ENCODE measurements around the gene CAP2.
"Not testable (repeated sequence)": the region's sequence is repeated elsewhere in the genome, so short reads cannot be mapped to it uniquely, and the experiment has no call there.

CAP2 gene

GRCh38 chr6:17506962-17507361, 113.6 kb downstream of the CAP2 start:
- FAIRE-seq, result no peak

- no peak for FAIRE-seq
Measured at GRCh38 chr6:17511084-17511483, 117.7 kb downstream of the CAP2 start.

GRCh38 chr6:17511580-17511979, 118.2 kb downstream of the CAP2 start:
- no peak for FAIRE-seq

DNA sequence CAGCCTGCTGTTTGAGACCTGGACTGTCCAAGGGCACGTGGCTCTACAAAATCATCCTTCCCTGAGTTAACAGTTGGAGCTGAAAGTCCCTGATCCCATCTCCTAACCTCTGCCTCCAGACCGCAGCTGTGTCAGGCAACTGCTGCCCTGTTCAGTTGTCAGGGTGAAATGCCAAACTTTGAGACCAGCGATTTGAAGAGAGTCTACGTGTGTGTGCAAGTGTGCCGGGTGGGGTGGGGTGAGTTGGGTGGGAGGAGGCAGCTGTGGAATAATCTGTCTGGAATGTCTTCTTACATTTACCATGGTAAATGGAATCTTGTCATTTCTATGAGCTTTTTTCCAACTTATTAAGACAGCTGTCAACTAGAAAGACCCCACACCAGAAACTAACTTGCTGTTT, 125.7 kb downstream of the CAP2 start:
- FAIRE-seq, result no peak

DNA sequence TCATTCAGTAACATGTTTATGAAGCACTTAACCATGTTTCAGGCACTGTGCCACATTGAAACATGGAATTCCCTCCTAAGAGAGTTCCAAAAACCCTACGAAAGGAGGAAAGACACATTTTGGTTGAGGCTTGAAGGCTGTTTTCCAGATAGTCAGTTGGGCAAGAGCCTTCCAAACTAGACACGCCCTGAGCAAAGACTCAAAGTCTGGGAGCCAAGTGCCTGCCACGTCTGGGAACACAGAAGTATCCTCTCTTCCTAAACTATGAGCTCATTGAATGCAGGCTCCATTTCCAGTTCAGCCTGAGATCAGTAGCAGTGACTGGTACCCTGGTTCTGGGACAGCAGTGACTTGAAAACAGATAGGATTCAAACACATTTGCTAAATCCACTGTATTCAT, 132.2 kb downstream of the CAP2 start:
- no peak for FAIRE-seq

DNA sequence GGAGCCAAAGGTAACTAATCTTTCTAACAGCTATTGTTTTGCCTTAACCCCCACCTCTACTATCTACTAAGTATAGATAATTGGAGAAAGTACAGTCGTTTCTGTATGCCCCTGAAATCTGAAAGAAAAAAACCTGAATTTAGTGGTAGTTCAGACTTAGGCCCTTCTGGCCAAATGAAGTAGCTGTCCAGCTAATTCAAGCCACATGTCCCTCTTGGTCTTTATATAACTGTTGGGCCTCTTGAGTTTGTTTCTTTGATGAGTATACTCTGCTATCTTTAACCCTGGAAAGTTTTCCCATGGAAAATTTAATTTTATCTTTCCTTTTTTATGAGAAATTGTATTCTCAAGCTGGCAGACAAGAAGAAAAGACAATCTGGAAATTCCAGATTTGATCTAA, 133.7 kb downstream of the CAP2 start:
- FAIRE-seq, result no peak

GRCh38 chr6:17530321-17530835, 137.0 kb downstream of the CAP2 start:
- no peak for FAIRE-seq

GRCh38 chr6:17536586-17536985, 143.2 kb downstream of the CAP2 start:
- no peak for FAIRE-seq

DNA sequence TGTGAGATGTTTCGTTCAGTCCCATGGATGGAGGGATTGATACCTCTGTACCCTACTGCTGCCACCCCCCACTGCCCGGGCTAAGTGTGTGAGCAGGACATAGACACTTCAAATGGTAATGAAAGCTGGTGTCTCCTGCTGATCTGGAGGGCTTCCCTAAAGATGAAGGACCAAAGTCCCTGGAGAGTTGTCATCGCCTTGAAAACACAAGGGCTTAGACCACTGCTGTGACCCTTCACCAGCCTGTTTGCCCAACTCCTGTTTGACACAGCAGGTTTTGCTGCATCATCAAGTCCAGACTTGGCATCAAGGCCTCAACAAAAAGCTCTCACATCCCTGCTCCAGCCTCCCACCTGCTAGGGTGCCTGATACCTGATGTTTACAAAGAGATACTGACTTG, 148.8 kb downstream of the CAP2 start:
- no peak for FAIRE-seq

DNA sequence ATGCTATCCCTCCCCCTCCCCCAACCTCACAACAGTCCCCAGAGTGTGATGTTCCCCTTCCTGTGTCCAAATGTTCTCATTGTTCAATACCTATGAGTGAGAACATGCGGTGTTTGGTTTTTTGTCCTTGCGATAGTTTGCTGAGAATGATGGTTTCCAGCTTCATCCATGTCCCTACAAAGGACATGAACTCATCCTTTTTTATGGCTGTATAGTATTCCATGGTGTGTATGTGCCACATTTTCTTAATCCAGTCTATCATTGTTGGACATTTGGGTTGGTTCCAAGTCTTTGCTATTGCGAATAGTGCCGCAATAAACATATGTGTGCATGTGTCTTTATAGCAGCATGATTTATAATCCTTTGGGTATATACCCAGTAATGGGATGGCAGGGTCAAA, 152.3 kb downstream of the CAP2 start:
- not testable (repeated sequence) for FAIRE-seq

GRCh38 chr6:17551383-17551958, 158.1 kb downstream of the CAP2 start:
- FAIRE-seq, result no peak

DNA sequence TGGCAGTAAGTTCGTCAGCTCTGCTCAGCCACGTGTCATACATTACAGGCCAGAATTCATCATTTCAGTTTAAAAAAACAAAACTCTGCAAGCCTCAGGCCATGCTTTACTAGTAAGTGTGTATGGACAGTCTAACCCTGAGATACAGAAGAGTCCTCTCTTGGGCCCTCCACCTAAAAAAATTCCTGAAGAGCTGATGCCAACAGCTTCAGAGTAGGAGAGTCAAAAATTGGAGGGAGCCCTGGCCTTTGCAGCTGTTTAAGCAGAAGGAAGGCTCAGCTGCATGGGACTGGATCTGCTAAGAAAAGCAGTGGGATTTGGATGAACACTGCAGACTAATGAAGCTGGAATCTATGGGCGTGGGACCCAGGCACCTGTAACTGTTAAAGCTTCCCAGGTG, 159.5 kb downstream of the CAP2 start:
- no peak for FAIRE-seq

DNA sequence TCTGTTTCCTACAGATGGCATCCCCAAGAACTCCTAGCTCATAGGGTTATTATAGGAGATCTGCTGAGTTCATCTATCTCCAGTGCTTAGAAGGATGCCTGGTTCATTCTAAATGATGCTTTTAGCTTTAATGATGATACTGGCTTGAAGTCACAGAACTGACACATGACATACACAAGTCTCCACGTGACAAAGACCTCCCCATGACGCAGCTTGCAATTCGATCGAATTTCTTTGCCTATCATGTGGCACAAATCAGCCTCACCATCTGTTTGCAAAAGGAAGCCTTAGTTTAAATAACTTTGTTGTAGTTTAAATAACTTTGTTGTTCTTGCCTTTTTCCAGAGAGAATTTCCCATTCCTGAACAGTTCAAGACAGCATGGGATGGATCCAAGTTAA, 162.6 kb downstream of the CAP2 start:
- no peak for FAIRE-seq

DNA sequence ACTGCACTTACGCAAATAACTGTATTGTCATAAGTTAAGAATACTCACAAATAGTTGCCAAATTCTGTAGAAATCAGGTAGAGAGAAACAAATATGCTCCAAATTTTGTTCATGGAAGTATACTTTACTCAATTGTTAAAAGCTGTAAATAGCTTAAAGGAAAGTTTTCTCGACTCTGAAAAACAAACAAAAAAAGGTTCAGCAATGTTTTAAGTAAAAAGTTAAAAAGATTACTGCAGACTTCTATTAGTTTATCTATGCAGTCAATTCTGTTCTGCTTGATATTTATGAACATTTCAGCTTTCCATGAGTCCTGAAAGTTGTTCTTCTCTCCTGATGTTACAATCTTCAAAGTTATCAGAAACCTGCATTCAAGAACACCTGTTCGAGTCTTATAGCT, 169.2 kb downstream of the CAP2 start:
- FAIRE-seq, result no peak

DNA sequence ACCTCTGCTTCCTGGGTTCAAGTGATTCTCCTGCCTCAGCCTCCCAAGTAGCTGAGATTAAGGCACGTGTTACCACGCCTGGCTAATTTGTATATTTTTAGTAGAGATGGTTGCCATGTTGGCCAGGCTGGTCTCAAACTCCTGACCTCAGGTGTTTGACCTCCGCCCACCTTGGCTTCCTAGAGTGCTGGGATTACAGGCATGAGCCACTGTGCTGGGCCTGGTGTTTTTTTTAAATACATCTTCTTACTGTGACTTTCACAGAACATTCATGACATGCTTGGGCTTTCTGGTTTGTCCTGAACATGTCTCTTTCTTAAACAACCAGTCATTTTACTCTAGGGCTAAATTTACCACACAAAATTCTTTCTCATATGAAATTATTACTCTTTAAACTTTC, 172.0 kb downstream of the CAP2 start:
- no peak for FAIRE-seq

GRCh38 chr6:17574866-17575560, 181.6 kb downstream of the CAP2 start:
- no peak for FAIRE-seq

DNA sequence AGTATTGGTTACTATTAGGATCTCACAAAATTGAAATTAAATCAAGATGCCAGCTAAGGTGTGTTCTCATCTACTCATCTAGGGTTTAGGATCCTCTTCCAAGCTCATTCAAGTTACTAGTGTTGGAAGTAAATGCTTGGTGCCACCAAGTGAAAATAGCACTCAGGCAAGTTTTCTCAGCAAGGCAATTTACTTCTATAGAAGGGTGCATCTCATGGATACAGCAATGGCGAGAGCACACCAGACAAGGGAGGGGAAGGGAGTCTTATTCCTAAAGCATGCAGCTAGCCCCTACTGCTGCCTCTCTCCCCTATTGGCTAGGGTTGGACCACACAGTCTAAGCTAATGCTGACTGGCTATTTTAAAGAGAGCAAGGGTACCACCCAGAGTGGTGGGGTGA, 183.7 kb downstream of the CAP2 start:
- FAIRE-seq, result no peak

DNA sequence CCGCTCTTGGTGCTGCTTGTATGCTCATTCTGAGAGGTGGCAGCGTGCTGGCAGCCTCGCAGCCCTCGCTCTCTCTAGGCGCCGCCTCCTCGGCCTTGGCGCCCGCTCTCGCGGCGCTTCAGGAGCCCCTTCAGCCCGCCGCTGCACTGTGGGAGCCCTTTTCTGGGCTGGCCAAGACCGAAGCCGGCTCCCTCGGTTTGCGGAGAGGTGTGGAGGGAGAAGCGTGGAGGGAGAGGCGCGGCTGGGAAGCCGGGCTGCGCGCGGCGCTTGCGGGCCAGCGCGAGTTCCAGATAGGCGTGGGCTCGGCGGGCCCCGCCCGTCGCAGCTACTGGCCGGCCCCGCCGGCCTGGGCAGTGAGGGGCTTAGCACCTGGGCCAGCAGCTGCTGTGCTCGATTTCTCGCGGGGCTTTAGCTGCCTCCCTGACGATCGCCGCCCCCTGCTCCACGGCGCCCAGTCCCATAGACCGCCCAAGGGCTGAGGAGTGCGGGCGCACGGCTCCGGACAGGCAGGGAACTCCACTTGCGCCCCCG, 187.2 kb downstream of the CAP2 start:
- FAIRE-seq, result no peak

DNA sequence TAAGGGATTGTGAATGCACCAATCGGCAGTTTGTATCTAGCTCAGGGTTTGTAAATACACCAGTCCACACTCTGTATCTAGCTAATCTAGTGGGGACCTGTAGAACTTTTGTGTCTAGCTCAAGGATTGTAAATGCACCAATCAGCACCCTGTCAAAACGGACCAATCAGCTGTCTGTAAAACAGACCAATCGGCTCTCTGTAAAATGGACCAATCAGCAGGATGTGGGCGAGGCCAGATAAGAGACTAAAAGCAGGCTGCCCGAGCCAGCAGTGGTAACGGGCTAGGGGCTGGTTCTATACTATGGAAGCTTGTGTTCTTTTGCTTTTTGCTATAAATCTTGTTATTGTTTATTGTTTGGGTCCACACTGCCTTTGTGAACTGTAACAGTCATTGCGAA, 187.9 kb downstream of the CAP2 start:
- not testable (repeated sequence) for FAIRE-seq

GRCh38 chr6:17583811-17584210, 190.4 kb downstream of the CAP2 start:
- no peak for FAIRE-seq

DNA sequence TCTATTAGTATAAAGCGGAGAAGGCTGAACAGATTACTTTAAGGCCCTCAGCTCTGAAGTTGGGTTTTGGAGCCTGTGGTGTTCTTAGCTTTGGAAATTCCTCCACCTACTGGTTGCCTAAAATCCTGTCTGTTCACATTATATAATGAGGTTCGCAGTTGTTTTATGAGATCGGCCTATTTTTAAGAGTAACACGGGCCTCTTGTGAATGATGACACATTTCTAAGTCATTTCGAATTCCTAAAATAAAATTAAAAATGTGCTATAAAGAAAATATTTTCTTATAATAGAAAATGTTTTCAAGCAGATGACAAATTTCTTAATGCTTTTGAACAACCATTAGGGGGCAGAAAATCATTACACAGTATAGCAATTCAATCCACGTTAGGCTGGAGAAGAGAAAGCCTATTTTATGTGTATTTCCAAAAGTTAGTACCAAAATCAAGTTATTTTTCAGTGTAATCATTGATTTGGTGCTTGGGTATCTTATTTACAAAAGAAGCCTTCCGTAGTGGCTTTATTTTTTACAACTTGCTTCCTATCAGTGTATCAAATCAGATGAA, 190.9 kb downstream of the CAP2 start:
- peak; percentile 87 for FAIRE-seq

DNA sequence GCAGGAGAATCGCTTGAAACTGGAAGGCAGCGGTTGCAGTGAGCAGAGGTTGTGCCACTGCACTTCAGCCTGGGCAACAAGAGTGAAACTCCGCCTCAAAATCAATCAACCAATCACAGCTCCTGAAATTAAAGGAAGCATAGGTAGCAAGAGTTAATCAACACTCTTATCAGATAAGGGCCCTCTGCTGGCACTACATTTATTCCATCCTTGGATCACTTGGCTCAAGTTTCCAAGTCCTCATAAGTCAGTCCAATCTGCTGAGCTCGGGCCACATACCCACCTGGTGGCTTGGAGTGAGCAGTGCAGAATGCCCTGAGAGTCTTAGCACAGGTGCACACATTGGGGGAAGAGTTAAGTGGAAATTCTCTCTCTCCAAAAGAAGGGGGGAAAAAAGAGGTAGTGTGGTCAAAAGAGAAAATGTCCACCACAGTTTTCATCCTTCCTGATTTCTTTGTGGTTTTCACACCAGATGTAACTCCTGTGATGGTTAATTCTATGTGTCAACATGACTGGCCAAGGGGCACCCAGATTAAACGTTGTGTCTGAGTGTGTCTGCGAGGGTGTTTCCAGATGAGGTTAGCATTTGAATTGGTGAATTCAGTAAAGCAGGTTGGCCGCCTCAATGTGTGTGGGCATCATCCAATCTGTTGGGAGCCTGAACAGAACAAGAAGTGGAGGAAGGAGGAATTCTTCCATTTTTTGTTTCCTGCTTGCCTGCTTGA, 192.5 kb downstream of the CAP2 start:
- no peak for FAIRE-seq

GRCh38 chr6:17586623-17587022, 193.2 kb downstream of the CAP2 start:
- FAIRE-seq, result not testable (repeated sequence)

DNA sequence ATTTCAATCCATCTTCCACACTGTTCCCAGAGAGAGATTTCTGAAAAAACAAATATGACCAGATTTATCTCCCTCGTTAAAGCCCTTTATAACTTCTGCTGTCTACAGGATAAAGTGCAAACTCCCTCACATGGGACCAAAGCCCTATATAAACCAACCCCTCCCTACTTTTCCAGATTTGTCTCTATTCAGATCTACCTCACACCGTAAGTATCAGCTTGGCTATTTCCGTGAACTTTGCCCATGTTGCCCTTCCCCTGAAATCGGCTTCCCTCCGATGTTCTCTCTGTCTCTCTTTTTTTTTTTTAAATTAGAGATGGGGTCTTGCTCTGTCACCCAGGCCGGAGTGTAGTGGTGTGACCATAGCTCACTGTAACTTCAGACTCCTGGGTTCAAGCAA, 194.6 kb downstream of the CAP2 start:
- FAIRE-seq, result no peak

Measured in A204.1 (cell line).